ENCODE measurements around the gene OGFOD3.
"Not testable (repeated sequence)": the region's sequence is repeated elsewhere in the genome, so short reads cannot be mapped to it uniquely, and the experiment has no call there.

The OGFOD3 gene

DNA sequence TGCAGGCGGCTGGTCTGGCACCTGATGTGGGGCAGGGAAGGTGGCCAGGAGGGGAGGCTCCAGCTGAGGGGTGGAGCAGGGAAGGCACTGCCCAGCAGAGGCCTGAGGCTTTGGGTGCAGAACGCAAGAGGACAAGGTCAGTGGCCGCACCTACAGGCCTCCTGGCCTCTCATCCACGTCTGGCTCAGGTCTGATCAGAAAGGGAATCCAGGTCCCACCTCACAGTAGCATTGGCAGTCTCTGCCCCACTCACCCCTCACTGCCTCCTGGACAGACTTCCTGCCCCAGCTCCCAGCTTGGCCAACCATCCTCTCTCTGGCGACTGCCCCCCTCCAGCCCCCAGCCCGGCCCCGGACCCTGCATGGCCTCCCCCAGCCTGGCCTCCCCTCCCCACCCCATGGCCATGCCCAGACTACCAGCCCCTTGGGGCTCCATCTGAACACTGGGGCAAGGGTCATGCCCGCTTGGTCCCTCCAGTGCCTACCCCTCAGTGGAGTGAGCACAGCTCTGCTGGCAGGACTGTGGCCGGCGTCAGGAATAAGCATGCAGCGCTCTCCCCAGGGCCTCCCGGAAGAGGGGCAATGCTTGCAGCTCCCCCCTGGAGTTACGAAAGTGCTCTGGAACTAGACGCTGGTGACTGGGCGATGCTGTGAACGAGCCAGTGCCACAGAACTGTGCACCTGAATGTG lies 42.2 kb downstream of the OGFOD3 start:
- no peak for DNase-seq (ENCODE audit: low read depth)
- no peak overlapping the region for H3K4me3 ChIP-seq (ENCODE audit: control insufficient read depth, low read depth, low read length)
- TF ChIP-seq, protein P1, sequence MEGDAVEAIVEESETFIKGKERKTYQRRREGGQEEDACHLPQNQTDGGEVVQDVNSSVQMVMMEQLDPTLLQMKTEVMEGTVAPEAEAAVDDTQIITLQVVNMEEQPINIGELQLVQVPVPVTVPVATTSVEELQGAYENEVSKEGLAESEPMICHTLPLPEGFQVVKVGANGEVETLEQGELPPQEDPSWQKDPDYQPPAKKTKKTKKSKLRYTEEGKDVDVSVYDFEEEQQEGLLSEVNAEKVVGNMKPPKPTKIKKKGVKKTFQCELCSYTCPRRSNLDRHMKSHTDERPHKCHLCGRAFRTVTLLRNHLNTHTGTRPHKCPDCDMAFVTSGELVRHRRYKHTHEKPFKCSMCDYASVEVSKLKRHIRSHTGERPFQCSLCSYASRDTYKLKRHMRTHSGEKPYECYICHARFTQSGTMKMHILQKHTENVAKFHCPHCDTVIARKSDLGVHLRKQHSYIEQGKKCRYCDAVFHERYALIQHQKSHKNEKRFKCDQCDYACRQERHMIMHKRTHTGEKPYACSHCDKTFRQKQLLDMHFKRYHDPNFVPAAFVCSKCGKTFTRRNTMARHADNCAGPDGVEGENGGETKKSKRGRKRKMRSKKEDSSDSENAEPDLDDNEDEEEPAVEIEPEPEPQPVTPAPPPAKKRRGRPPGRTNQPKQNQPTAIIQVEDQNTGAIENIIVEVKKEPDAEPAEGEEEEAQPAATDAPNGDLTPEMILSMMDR (conservative IDR thresholded peaks at IDR 0.05; ENCODE audit: control insufficient read depth, insufficient read depth, low read depth, low read length), result no peak

DNA sequence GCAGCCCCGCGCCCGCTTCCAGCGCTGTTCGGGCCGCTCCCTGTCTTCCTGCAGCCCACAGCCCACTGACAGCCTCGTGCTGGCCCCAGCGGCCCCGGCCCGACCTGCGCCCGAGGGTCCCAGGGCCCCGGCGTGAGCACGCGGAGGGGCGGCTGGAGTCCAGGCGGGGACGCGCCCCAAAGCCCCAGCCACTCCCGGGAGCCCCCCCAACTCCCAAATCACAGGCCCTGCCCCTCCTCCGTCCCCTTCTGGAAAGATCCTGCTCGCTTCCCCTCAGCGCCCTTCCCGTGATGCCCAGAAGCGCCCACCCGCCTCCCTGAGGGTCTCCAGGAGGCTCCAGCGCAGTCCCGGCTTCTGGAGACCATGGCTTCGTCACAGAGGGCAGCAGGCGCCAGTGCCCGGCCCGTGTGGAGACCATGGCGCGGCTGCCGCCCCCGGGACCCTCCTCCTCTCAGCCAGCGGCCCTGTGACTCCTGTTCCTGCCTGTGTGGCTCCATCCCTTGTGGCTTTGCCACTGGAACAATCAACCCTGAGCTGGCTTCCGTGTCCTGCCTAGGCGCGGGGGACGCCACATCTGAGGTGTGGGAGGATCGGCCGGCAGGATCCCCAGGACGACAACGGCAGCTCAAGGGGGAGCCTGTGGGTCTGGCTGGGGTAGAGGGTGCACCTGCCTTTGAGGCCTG lies 42.9 kb downstream of the OGFOD3 start:
- TF ChIP-seq, protein P1 (conservative IDR thresholded peaks at IDR 0.05; ENCODE audit: control insufficient read depth, insufficient read depth, low read depth, low read length), result no peak
- H3K4me3 ChIP-seq (ENCODE audit: control insufficient read depth, low read depth, low read length), result no peak overlapping the region
- no peak for DNase-seq (ENCODE audit: low read depth)

DNA sequence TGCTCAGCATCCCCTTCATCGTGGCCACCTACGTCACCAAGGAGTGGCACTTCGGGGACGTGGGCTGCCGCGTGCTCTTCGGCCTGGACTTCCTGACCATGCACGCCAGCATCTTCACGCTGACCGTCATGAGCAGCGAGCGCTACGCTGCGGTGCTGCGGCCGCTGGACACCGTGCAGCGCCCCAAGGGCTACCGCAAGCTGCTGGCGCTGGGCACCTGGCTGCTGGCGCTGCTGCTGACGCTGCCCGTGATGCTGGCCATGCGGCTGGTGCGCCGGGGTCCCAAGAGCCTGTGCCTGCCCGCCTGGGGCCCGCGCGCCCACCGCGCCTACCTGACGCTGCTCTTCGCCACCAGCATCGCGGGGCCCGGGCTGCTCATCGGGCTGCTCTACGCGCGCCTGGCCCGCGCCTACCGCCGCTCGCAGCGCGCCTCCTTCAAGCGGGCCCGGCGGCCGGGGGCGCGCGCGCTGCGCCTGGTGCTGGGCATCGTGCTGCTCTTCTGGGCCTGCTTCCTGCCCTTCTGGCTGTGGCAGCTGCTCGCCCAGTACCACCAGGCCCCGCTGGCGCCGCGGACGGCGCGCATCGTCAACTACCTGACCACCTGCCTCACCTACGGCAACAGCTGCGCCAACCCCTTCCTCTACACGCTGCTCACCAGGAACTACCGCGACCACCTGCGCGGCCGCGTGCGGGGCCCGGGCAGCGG lies 43.6 kb downstream of the OGFOD3 start:
- no peak overlapping the region for H3K4me3 ChIP-seq (ENCODE audit: control insufficient read depth, low read depth, low read length)
- no peak for DNase-seq (ENCODE audit: low read depth)
- TF ChIP-seq, protein P1 (conservative IDR thresholded peaks at IDR 0.05; ENCODE audit: control insufficient read depth, insufficient read depth, low read depth, low read length), result no peak

DNA sequence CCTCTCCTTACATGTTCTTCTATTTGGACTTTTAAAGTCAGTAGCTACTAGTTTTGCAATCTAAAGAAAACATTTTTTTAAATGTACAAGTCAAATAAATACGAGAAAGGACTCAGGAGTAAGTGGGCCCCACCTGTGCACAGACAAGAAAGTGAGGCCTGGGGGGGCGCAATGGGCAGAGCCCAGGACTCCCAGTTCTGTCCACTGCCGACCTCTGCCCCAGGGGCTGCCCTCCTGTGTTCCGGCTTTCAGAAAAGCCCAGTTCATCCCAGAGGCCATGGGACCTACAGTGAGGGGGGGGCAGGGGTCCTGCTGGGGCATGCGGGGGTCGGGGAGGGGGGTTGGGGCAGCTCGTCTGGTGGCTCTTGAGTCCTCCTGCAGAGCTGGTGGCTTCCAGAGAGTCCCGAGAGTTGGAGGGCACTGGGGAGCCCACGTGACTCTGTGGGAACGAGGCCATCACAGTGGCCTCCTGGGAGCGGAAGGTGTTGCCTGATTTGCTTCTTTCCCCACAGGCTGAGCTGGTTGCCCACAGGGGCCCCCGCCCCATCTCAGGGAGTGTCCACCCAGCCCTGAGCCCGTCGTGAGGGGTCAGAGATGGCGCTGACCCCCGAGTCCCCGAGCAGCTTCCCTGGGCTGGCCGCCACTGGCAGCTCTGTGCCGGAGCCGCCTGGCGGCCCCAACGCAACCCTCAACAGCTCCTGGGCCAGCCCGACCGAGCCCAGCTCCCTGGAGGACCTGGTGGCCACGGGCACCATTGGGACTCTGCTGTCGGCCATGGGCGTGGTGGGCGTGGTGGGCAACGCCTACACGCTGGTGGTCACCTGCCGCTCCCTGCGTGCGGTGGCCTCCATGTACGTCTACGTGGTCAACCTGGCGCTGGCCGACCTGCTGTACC lies 44.4 kb downstream of the OGFOD3 start:
- no peak overlapping the region for H3K4me3 ChIP-seq (ENCODE audit: control insufficient read depth, low read depth, low read length)
- TF ChIP-seq, protein P1 (conservative IDR thresholded peaks at IDR 0.05; ENCODE audit: control insufficient read depth, insufficient read depth, low read depth, low read length), result no peak
- DNase-seq (ENCODE audit: low read depth), result no peak

DNA sequence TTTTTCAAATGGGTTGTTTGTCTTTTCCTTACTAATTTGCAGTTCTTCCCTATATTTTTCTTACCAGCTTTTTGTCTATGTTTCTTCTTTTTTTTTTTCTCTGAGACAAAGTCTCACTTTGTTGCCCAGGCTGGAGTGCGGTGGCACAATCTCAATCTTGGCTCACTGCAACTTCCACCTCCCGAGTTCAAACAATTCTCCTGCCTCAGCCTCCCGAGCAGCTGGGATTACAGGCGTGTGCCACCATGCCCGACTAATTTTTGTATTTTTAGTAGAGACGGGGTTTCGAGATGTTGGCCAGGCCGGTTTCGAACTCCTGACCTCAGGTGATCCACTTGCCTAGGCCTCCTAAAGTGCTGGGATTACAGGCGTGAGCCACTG lies 45.3 kb downstream of the OGFOD3 start:
- not testable (repeated sequence) for H3K4me3 ChIP-seq (ENCODE audit: control insufficient read depth, low read depth, low read length); DNase-seq (ENCODE audit: low read depth)

DNA sequence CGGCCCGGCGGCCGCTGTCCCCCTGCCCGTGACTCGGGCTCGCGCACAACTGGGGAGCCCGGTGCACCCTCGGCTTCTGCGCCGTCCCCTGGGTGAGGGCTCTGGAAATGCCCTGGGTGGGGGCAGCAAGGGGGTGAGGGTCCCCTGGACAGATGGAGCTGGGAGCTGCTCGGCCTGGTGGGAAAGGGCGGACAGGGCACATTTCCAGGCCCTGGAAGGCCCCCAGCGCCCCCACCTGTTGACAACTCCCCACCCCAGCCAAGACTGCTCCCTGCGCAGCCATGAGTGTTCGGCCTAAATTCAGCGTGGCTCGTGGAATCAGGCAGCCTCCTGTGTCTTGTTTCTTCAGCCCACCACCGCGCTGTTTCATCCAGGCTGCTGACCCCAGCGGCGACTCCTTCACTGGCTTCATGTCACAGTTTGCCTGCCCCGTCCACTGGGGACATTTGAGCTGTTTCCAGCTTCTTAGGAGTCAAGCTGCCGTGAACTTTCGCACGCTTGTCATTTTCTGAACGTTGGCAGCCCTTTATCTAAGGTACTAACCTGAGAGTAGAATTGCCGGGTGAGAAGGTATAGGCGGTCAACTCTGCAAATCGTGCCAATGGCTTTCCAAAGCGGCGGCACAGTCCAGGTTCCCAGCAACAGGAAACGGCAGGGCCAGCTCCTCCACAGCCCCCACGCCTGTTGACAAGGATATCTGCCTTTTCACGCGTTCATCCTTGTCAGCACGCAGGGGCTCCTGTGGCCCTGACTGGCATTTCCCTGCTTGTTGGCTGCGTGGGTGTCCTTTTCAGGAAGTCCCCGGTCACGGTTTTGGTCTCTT lies 45.9 kb downstream of the OGFOD3 start:
- no peak for DNase-seq (ENCODE audit: low read depth)
- no peak overlapping the region for H3K4me3 ChIP-seq (ENCODE audit: control insufficient read depth, low read depth, low read length)
- TF ChIP-seq, protein P1 (conservative IDR thresholded peaks at IDR 0.05; ENCODE audit: control insufficient read depth, insufficient read depth, low read depth, low read length), result no peak
